H9 (cell line): Measurements from ENCODE around the gene ZBTB43. TPM values are rescaled to one million over a fixed set of nuclear protein-coding genes. Genes with fewer than 3 reads are reported as not detected.

ENCODE experiments used
- DNase-seq: peaks from one replicate; pipeline ENCODE4 v3.0.0-alpha.2; 2017
- H2AFZ ChIP-seq: one replicate; pipeline ENCODE4 v1.6.1; 2013; ENCODE audit warnings: mild to moderate bottlenecking, low read length, control low read depth, moderate library complexity
- H2AK5ac ChIP-seq: 2 replicates; pipeline ENCODE4 v1.6.1; 2013; ENCODE audit warnings: low read length, control low read depth, mixed read lengths; ENCODE audit not compliant: insufficient read length
- H2BK120ac ChIP-seq: one replicate; pipeline ENCODE4 v1.6.1; 2013; ENCODE audit warnings: low read depth, mild to moderate bottlenecking, low read length, control low read depth, inconsistent platforms; ENCODE audit not compliant: poor library complexity, severe bottlenecking
- H2BK12ac ChIP-seq: 2 replicates; pipeline ENCODE4 v1.6.1; 2013; ENCODE audit warnings: low read length, control low read depth, mixed read lengths, low read depth; ENCODE audit not compliant: insufficient read length
- H2BK15ac ChIP-seq: 2 replicates; pipeline ENCODE4 v1.6.1; 2013; ENCODE audit warnings: low read depth, low read length, control low read depth
- H2BK20ac ChIP-seq: one replicate; pipeline ENCODE4 v1.6.1; 2013; ENCODE audit warnings: low read depth, mild to moderate bottlenecking, low read length, control low read depth, inconsistent platforms; ENCODE audit not compliant: poor library complexity, severe bottlenecking
- H2BK5ac ChIP-seq: 2 replicates; pipeline ENCODE4 v1.6.1; 2013; ENCODE audit warnings: low read length, control low read depth, mixed read lengths; ENCODE audit not compliant: insufficient read length
- H3K14ac ChIP-seq: 2 replicates; pipeline ENCODE4 v1.6.1; 2013; ENCODE audit warnings: low read length, control low read depth; ENCODE audit not compliant: insufficient read depth
- H3K18ac ChIP-seq: 2 replicates; pipeline ENCODE4 v1.6.1; 2013; ENCODE audit warnings: low read depth, mild to moderate bottlenecking, mixed read lengths, low read length, control low read depth; ENCODE audit not compliant: insufficient read length
- H3K23ac ChIP-seq: 2 replicates; pipeline ENCODE4 v1.6.1; 2013; ENCODE audit warnings: low read length, control low read depth, mixed read lengths, low read depth; ENCODE audit not compliant: insufficient read length
- H3K23me2 ChIP-seq: 2 replicates; pipeline ENCODE4 v1.6.1; 2013; ENCODE audit warnings: low read depth, mild to moderate bottlenecking, mixed read lengths, low read length, control low read depth; ENCODE audit not compliant: insufficient read length, poor library complexity, severe bottlenecking
- H3K27ac ChIP-seq: 2 replicates; pipeline ENCODE4 v1.5.1; 2013; ENCODE audit warnings: low read length, control low read depth, mixed read lengths, low read depth; ENCODE audit not compliant: insufficient read length
- H3K27me3 ChIP-seq: 2 replicates; pipeline ENCODE4 v1.6.1; 2013; ENCODE audit warnings: low read length, control low read depth, inconsistent platforms; ENCODE audit not compliant: insufficient read depth
- H3K4ac ChIP-seq: 2 replicates; pipeline ENCODE4 v1.6.1; 2013; ENCODE audit warnings: low read depth, mild to moderate bottlenecking, control low read depth, inconsistent platforms, low read length, moderate library complexity
- H3K4me1 ChIP-seq: 2 replicates; pipeline ENCODE4 v1.6.1; 2013; ENCODE audit warnings: low read length, control low read depth, inconsistent platforms; ENCODE audit not compliant: insufficient read depth
- H3K4me2 ChIP-seq: 2 replicates; pipeline ENCODE4 v1.6.1; 2013; ENCODE audit warnings: low read length, control low read depth, mixed read lengths; ENCODE audit not compliant: insufficient read length, insufficient read depth
- H3K56ac ChIP-seq: 2 replicates; pipeline ENCODE4 v1.6.1; 2013; ENCODE audit warnings: low read depth, mild to moderate bottlenecking, mixed read lengths, low read length, control low read depth; ENCODE audit not compliant: insufficient read length
- H3K79me1 ChIP-seq: 2 replicates; pipeline ENCODE4 v1.6.1; 2013; ENCODE audit warnings: low read depth, mild to moderate bottlenecking, moderate library complexity, low read length, control low read depth, inconsistent platforms; ENCODE audit not compliant: insufficient read depth, poor library complexity, severe bottlenecking
- H3K79me2 ChIP-seq: 2 replicates; pipeline ENCODE4 v1.6.1; 2013; ENCODE audit warnings: low read length, control low read depth, inconsistent platforms; ENCODE audit not compliant: insufficient read depth
- H3K9ac ChIP-seq: 2 replicates; pipeline ENCODE4 v1.6.1; 2013; ENCODE audit warnings: low read length, control low read depth, mixed read lengths; ENCODE audit not compliant: insufficient read length; ENCODE audit errors: extremely low read depth
- H3K9me3 ChIP-seq: one replicate; pipeline ENCODE4 v1.6.1; 2013; ENCODE audit warnings: low read depth, low read length, inconsistent platforms; ENCODE audit not compliant: control insufficient read depth
- H3T11ph ChIP-seq: one replicate; pipeline ENCODE4 v1.6.1; 2013; ENCODE audit warnings: mild to moderate bottlenecking, low read length, control low read depth, inconsistent platforms
- H4K20me1 ChIP-seq: one replicate; pipeline ENCODE4 v1.6.1; 2013; ENCODE audit not compliant: control insufficient read depth, insufficient read length, insufficient read depth
- H4K5ac ChIP-seq: 2 replicates; pipeline ENCODE4 v1.6.1; 2013; ENCODE audit warnings: low read depth, mild to moderate bottlenecking, mixed read lengths, low read length, control low read depth; ENCODE audit not compliant: insufficient read length
- H4K8ac ChIP-seq: replicated peaks from 2 replicates; pipeline ENCODE4 v1.6.1; 2013; ENCODE audit warnings: low read length, control low read depth, mixed read lengths, low read depth; ENCODE audit not compliant: insufficient read length
- H4K91ac ChIP-seq: 2 replicates; pipeline ENCODE4 v1.6.1; 2013; ENCODE audit warnings: low read depth, mild to moderate bottlenecking, moderate library complexity, mixed read lengths, low read length, control low read depth; ENCODE audit not compliant: insufficient read length
- H3K27ac Mint-ChIP-seq, 3 experiments: 2 replicates in 2 of 3; 3 replicates in 1 of 3; pipeline ENCODE4 v1.8.0; 2020 to 2021; ENCODE audit warnings: mixed read lengths in 3 of 3, mild to moderate bottlenecking in 1 of 3, moderate library complexity in 1 of 3
- H3K27me3 Mint-ChIP-seq: 2 replicates; pipeline ENCODE4 v1.8.0; 2021; ENCODE audit warnings: low read depth, mild to moderate bottlenecking, moderate library complexity, mixed read lengths
- H3K36me3 Mint-ChIP-seq, 3 experiments: 2 replicates in 2 of 3; 3 replicates in 1 of 3; pipeline ENCODE4 v1.8.0; 2020 to 2021; ENCODE audit warnings: low read depth in 3 of 3, mixed read lengths in 3 of 3; ENCODE audit not compliant: insufficient read depth in 1 of 3
- H3K4me1 Mint-ChIP-seq, 2 experiments: 2 replicates each; pipeline ENCODE4 v1.8.0; 2020; ENCODE audit warnings: mixed read lengths in 2 of 2
- H3K4me3 Mint-ChIP-seq, 2 experiments: 2 replicates in 1 of 2; 3 replicates in 1 of 2; pipeline ENCODE4 v1.8.0; 2020 to 2021; ENCODE audit warnings: mild to moderate bottlenecking in 2 of 2, mixed read lengths in 2 of 2, moderate library complexity in 1 of 2
- H3K9me3 Mint-ChIP-seq, 2 experiments: 2 replicates in 1 of 2; 3 replicates in 1 of 2; pipeline ENCODE4 v1.8.0; 2020; ENCODE audit warnings: mild to moderate bottlenecking in 2 of 2, mixed read lengths in 2 of 2, moderate library complexity in 1 of 2
- WGBS: extraction: QIAGEN DNeasy Blood & Tissue Kit; methylation state at CpG from one replicate; pipeline ENCODE4 v1.1.7; 2013; ENCODE audit warnings: missing lambda C conversion rate, low lambda C conversion rate, mixed read lengths; ENCODE audit not compliant: insufficient read length; ENCODE audit errors: extremely low coverage; 5-methylcytosine and 5-hydroxymethylcytosine counted together
- total RNA-seq: library from RNA; stranded (reverse); gene quantifications from 2 replicates; pipeline ENCODE4 v1.2.1, GENCODE V29; 2021
- TF ChIP-seq, protein P1 (sequence below): fragments of 200-600 bp; sonication (generic); conservative IDR thresholded peaks from 3 replicates; pipeline ENCODE4 v1.8.0; 2021; ENCODE audit warnings: antibody characterized with exemption, mild to moderate bottlenecking

Gene ZBTB43
- total RNA-seq, 1 experiment from 2014 or later = 15.7 TPM

DNA sequence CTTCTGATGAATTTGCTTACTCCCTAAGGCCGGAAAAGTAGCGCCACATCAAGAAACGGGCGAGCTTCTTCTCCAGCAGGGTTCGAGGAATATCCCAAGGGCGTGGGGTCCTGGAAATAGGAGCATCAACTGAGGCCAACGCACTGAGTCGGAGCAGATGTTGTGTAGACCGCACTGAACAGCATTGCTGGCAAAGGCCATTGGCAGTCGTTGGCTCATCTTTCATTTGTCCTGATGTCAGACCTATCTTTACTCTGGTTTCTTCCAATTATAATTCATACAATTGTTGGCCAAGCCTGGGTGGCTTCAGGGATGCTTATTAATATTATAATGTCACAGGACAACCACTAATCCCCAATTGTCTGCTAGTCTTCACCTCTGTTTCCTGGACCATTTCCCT is 82.1 kb downstream of the ZBTB43 start:
- no peaks in the 10 kb centered on the region for H3K79me2 ChIP-seq
- no peaks in the 10 kb centered on the region for H3K27me3 ChIP-seq
- DNase-seq = no peak
- Mint-ChIP-seq H3K9me3 (no peaks in the 10 kb centered on the region), H3K27me3 (no peaks in the 10 kb centered on the region; the same call in 1 of the 2 replicates), H3K36me3 (no peaks in the 10 kb centered on the region), H3K27ac (no peak overlapping the region; a peak in 1 of 7 replicates), H3K4me3 (no peak overlapping the region), H3K4me1 (peaks cover 12 to 27% of the 10 kb centered on the region in 2 experiments)
- no peak overlapping the region for H4K5ac ChIP-seq
- TF ChIP-seq, protein P1, sequence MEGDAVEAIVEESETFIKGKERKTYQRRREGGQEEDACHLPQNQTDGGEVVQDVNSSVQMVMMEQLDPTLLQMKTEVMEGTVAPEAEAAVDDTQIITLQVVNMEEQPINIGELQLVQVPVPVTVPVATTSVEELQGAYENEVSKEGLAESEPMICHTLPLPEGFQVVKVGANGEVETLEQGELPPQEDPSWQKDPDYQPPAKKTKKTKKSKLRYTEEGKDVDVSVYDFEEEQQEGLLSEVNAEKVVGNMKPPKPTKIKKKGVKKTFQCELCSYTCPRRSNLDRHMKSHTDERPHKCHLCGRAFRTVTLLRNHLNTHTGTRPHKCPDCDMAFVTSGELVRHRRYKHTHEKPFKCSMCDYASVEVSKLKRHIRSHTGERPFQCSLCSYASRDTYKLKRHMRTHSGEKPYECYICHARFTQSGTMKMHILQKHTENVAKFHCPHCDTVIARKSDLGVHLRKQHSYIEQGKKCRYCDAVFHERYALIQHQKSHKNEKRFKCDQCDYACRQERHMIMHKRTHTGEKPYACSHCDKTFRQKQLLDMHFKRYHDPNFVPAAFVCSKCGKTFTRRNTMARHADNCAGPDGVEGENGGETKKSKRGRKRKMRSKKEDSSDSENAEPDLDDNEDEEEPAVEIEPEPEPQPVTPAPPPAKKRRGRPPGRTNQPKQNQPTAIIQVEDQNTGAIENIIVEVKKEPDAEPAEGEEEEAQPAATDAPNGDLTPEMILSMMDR = no peak
- H4K91ac ChIP-seq = no peak overlapping the region
- no peak overlapping the region for H3T11ph ChIP-seq
- no peak overlapping the region for H2AFZ ChIP-seq
- no peak overlapping the region for H4K8ac ChIP-seq
- no peaks in the 10 kb centered on the region for H3K23me2 ChIP-seq
- no CpG with 5 or more reads among the region's 10 CpGs for WGBS
- H3K9me3 ChIP-seq = no peaks in the 10 kb centered on the region
- H3K23ac ChIP-seq = no peak overlapping the region
- no peak overlapping the region for H2BK15ac ChIP-seq
- no peaks in the 10 kb centered on the region for H4K20me1 ChIP-seq
- H3K9ac ChIP-seq = no peak overlapping the region
- no peak overlapping the region for H2BK12ac ChIP-seq
- no peak overlapping the region for H2AK5ac ChIP-seq
- H3K79me1 ChIP-seq = no peaks in the 10 kb centered on the region
- H3K18ac ChIP-seq = no peak overlapping the region
- H3K4me1 ChIP-seq = no peaks in the 10 kb centered on the region; the same call in 1 of the 2 replicates
- H3K27ac ChIP-seq = no peak overlapping the region
- H2BK20ac ChIP-seq = no peak overlapping the region
- H3K4ac ChIP-seq = no peak overlapping the region
- H3K56ac ChIP-seq = no peak overlapping the region
- H3K4me2 ChIP-seq = no peak overlapping the region
- no peak overlapping the region for H2BK5ac ChIP-seq
- no peak overlapping the region for H2BK120ac ChIP-seq
- H3K14ac ChIP-seq = no peak overlapping the region

Other genes starting within 250 kb of the ZBTB43 start
- gene LMX1B, start 191.1 kb upstream of the ZBTB43 start, total RNA-seq = 0.70 and 0.85 TPM in 2 replicates
- 15.6 and 15.8 TPM in 2 replicates for gene ZBTB34, start 55.6 kb downstream of the ZBTB43 start, total RNA-seq
- 17.8 and 18.6 TPM in 2 replicates for gene RALGPS1, start 109.7 kb downstream of the ZBTB43 start, total RNA-seq